Measurements from ENCODE around the gene BRAP.
"Not testable (repeated sequence)": the region's sequence is repeated elsewhere in the genome, so short reads cannot be mapped to it uniquely, and the experiment has no call there.

The BRAP gene

DNA sequence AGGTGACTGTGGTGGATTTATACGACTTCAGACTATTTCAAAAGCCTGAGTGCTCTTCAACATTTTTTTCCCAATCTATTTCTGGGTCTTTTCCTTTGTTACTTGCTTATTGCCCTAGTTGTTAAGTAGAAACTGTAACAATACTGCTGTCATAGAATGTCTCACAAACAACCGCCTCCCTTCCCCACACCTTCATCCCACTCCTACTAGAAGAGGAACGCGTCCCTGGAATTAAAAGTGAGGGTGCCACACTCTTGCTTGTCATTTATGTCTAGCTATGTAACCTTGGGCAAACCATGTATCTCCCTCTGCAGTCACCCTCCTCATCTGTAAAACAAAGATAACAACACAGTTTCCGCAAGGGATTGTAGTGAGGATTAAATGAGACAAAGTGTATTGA is 8.6 kb downstream of the BRAP start:
- DNase-seq (ENCODE audit: low read depth in 2 of 2, low spot score in 1 of 2) = no peak

DNA sequence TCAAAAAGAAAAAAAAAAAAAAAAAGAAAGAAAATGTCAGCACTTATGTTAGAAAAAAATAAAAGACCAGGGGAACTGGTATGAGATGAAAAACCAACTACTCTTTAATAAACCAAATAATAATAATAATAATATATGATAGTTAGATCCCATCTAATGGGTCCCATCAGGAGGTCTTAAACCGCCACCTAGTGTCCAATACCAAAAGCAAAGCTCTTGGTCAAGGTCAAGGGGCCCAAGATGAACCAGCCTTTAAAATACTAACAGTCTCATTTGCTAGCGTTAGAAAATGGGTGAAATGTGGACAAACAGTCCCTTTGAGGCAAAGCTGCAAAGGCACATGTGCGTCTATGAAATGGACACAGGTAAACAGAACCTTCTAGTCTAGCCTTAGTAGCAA is 12.3 kb downstream of the BRAP start:
- no peak for DNase-seq (ENCODE audit: low read depth in 2 of 2, low spot score in 1 of 2)

DNA sequence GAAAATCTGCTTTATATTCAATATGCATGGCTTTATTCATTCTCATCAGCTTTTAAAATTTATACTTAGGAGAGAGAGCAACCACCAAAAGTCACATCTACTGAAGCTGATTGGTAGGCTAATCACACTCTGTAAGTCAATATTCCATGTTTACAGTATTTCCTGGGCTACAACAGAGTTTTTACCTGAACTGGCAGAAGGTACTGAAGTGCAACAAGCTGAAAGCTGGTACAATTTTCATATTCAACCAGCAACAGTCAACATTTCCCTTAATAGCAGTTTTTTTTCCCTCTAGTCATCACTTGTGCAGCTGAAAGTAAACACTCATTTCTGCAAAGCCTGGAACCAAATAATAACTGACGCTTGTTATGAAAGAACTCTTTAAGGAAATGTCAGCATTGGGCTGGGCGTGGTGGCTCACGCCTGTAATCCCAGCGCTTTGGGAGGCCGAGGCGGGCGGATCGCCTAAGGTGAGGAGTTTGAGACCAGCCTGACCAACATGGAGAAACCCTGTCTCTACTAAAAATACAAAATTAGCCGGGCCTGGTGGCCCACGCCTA is 12.9 kb downstream of the BRAP start:
- DNase-seq (ENCODE audit: low read depth in 2 of 2, low spot score in 1 of 2) = no peak

DNA sequence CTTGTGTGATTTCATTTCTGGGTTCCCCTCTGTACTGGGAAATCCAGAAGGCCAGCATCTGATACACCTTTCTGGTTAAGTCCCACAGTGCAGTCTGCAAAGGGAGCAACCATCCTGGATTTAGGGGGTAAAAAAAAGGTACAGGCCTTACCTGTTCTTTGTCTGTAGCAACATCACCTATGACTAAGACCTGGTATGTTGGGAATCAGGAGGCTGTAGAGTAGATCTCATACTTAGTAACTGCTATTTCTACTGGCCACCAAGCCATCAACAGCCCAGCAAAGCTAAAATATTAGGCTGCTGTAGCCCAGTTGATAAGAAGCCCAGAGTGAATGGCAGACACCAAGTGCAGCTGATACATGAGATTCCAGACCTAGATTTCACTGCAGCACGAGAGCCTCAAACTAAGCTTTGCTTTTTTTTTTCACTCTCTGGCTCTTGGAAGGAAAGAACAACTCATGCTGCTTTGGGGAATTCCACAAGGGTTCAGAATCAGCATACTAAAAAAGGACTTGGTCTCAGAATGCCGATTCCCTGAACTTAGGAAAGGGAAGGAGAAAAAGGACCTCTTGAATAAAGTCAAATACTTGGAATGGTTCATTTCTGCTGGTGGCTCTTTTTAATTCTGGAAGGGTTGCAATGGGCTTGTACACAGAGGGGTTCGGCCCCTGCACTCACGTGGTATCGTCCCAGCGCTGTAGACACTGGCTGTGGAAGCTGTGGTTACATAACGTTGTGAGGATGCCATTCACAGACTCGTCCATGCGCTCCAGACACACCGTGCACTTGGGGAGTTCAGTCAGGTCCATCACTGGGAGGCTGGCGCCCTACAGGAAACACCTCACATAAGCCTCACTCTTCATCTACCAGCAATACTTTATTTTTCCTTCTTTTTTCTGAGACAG is 20.5 kb downstream of the BRAP start:
- no peak for DNase-seq (ENCODE audit: low read depth in 2 of 2, low spot score in 1 of 2)

DNA sequence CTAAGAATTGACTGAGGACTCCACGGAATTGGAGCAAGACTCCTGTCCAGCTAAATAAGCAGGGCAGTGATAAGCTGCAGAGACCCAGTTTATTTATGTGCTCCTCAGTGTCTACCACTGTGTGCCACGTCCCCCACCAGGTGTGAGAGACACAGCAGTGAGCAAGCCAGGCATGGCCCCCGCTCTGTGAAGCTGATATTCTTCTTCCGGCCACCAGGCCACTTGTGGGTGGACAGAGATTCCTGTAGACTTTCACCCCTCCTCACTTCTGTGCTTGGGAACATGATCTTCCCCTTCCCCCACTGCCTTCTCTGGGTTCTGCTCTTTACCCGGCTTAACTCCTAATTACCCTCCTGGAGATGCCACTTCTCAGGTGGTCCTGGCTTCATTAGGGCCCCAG is 21.3 kb downstream of the BRAP start:
- DNase-seq (ENCODE audit: low read depth in 2 of 2, low spot score in 1 of 2) = no peak

DNA sequence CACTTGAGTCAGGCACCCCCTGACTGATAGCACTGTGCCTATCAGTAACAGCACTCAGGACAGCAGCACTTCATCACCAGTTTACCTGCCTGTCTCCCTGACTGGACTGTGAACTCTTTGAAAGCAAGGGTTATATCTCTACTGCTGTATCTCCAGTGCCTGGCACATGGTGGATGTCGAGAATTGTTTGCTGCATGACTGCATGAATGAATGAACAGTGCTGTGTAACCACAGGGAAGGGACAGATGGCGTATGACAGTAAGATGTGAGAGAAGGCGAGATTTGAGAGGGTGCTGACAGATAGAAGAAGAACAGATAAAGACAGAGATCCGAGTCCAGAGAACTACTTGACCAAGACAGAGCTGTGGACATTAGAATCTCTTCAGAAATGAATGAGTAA is 29.7 kb downstream of the BRAP start:
- DNase-seq (ENCODE audit: low read depth in 2 of 2, low spot score in 1 of 2) = no peak

DNA sequence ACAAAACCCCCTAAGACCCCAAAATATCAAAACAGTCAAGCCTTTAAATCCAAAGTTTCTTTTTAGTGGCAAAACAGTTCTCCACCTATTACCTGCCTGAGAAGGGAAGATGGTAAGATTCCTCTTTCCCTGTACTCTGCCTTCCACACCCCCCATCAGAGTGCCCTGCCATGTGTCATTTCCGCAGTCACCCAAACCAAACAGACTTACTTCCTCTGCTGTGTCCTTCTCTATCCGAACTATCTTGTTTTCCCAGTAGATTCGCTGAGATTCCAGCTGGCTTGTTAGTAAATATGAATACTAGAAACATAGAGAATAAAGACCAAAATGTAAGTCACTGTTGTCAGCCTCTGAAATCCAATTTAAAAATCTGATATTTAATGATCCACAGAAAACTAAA is 30.4 kb downstream of the BRAP start:
- DNase-seq (ENCODE audit: low read depth in 2 of 2, low spot score in 1 of 2) = no peak

DNA sequence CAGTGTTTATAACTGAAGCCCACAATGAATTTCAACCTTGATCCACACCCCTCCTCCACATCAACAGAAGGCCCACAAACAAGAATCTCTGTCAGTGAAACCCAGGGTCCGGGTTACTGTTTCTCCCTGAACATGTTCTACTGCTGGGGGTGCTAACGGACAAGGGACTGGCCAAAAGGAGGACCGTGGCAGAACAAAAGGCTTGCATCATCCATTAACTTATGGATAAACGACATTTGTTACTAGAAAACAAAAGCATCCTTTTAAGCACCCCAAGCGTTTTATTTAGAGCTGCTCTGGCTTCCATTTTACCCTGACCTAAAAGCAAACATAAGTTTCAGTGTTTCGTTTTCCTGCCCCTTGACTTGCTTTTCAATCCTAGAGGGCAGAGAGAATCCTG is 32.2 kb downstream of the BRAP start:
- no peak for DNase-seq (ENCODE audit: low read depth in 2 of 2, low spot score in 1 of 2)

DNA sequence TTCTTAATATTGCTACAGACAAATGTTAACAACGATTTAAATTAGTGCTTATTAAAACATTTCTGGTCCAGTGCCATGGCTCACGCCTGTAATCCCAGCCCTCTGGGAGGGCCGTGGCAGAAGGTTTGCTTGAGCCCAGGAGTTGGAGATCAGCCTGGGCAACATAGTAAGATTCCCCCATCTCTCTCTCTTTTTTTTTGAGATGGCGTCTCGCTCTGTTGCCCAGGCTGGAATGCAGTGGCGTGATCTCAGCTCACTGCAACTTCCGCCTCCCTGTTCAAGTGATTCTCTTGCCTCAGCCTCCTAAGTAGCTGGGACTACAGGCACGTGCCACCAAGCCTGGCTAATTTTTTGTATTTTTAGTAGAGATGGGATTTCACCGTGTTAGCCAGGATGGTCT is 33.2 kb downstream of the BRAP start:
- not testable (repeated sequence) for DNase-seq (ENCODE audit: low read depth in 2 of 2, low spot score in 1 of 2)

DNA sequence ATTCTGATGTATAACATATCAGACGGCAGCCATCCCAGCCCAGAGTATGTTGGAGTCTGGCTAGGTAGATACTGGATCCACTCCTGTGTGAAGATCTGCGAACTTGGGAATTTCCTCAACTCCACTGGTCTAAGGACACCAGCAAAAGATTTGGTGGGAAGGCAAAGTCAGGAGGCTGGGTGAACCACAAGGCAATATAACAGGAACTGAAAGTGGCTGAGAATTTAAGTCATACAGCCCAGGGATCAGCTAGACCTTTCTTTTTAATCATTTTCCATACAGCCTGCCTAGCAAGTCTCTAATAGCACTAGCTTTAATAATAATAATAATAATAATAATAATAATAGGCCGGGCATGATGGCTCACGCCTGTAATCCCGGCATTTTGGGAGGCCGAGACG is 34.8 kb downstream of the BRAP start:
- DNase-seq (ENCODE audit: low read depth in 2 of 2, low spot score in 1 of 2) = no peak

DNA sequence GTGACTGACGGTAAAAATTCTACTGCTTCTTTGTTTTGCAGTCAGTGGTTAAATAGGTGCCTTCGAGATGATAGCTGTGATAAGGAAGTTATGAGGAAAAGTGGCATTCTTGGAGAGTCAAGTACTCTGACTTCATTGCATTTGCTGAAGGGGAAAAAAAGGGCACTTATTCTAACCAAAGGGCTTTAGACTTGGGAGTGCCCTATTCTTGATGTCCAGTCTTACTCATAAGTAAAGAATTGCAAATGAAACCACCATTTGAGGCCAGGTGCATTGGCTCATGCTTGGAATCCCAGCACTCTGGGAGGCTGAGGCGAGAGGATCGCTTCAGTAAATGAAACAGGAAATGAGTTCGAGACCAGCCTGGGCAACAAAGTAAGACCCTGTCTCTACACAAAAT is 40.3 kb downstream of the BRAP start:
- no peak for DNase-seq (ENCODE audit: low read depth in 2 of 2, low spot score in 1 of 2)

DNA sequence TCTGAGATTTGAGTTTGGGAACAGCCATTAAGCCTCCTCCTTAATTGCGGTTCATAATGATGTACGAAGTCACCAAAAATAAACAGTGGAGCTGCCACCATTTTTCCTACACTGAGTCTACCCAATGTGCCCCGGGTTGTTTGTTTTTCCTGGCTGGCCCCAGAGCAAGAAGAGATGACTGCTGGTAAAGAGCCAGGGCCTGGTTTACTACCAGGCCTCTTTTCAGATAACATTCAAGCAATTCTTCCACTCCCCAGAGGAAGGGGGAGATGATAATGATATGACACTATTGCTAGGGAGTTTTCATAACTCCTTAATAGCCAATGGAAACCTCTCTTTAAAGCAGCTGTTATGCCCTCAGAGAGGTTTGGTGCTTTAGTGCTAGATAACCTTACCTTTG is 42.3 kb downstream of the BRAP start:
- no peak for DNase-seq (ENCODE audit: low read depth in 2 of 2, low spot score in 1 of 2)

DNA sequence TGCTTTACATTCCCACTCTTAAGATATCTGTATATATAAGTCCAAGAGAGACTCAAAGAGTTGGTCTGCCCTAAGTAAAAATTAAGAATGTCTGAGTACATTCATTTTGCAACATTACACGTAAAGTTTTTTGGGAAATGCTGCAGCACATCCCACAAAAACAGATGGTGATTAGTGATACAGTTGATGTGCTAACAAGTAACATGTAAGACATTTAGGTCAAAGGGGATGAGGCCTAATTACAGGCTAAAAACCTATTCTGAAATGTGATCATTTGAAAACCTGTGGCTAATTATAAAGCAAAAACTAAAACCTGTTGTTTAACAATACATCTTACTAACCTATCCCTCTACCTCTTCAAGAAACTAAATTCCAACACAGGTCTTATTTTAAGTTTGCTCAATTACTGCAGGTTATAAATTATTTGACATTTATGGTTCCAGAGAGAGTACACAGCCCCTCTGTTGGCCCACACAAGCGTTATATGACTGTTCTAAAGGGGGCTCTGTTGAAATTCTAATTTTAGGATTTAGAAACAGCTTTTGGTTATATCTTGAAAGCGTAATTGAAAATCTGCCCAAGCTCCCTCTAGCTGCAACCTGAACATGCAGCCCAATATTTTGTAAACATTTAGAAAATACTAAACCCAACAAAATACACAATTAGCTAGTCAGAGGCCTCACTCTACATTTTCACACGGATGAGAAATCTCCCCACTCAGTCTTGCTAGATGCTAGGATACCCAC is 42.9 kb downstream of the BRAP start:
- no peak for DNase-seq (ENCODE audit: low read depth in 2 of 2, low spot score in 1 of 2)

DNA sequence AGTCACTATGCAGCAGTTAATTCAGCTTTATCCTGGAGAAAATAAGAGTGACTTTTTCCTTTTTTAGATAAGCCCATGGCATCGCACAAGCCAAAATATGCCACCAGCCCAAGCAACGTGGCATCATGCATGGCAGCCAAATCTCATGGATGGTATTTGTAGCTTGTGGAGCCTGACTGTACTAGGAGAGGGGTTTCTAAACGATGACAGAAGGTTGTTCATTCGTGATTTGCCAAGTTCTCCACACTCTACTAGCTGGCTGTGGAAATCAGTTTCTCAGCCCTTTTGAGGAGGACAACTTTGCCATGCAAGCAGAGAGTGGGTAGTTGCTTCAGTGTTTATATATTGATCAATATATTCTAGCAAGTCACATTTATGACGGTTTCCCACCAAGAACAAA is 45.2 kb downstream of the BRAP start:
- DNase-seq (ENCODE audit: low read depth in 2 of 2, low spot score in 1 of 2) = no peak

DNA sequence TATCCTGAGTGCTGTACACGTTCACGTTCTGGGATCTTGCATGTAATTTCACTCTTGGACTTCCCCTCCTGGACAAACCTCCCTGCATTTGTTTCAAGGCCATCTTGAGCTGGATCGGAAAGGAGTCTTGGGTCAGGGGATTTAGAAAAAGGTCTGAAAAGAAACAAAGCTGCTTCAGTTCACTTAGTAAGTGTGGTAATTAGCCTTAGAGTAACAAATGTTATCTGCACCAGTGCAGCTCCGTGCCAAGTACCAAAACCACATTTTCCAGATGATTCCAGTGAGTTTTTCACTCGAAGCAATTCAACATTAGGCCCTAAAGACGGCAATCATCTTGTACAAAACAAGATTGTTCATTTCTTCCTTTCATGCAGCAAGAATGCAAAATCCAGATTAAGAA is 47.2 kb downstream of the BRAP start:
- DNase-seq (ENCODE audit: low read depth in 2 of 2, low spot score in 1 of 2) = no peak

DNA sequence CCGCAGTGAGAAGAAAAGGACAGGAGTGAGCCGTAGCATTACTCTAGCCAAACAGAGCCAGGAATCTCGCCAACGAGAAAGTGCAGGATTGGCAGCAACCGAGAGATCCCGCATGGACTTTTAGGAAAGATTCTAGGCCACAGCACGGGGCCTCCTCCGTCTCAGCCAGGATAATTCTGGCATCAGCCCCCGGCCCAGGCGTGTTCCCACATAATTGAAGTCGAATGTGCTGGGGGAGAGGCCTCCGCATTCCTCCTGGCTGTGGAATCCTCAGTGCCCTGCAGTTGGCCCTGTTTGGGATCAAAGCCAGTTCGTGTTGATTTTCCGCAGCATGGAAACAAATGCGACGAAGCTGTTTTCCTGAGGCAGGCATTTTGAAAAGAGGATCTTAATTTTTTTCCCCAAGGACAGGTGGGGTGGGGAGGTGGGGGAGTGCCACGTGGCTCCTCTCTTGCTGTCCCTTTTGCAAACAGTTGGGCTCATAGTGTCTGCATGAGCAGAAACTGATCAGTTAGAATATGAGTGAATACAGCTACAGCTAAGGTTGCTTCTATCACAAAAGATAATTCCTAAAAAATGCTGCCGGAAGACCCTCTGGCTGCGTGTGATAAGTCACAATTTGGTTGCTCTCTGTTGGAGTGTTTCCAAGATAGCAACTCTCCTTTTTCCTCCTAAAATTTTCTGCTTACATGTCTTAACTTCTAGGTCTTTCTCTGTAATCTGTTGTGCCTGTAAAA is 49.4 kb downstream of the BRAP start:
- no peak for DNase-seq (ENCODE audit: low read depth in 2 of 2, low spot score in 1 of 2)

DNA sequence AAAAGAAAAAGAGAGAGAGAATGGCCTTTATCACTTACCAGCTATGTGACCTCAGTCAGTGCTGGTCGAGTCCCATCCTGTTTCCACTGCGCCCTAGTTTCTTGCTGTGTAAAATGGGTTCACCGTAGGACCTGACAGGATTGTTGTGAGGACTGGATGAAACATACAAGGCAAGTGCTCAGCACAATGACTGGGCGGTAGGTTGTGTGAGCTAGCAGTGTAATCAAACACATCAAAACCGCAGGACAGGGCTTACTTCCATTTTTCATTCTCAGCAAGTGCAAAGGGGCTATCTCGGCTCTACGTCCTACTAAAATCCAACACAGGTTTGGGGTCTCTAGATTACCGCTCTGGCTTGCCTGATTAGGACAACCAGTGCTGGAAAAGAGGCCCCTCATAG is 50.2 kb downstream of the BRAP start:
- DNase-seq (ENCODE audit: low read depth in 2 of 2, low spot score in 1 of 2) = no peak

DNA sequence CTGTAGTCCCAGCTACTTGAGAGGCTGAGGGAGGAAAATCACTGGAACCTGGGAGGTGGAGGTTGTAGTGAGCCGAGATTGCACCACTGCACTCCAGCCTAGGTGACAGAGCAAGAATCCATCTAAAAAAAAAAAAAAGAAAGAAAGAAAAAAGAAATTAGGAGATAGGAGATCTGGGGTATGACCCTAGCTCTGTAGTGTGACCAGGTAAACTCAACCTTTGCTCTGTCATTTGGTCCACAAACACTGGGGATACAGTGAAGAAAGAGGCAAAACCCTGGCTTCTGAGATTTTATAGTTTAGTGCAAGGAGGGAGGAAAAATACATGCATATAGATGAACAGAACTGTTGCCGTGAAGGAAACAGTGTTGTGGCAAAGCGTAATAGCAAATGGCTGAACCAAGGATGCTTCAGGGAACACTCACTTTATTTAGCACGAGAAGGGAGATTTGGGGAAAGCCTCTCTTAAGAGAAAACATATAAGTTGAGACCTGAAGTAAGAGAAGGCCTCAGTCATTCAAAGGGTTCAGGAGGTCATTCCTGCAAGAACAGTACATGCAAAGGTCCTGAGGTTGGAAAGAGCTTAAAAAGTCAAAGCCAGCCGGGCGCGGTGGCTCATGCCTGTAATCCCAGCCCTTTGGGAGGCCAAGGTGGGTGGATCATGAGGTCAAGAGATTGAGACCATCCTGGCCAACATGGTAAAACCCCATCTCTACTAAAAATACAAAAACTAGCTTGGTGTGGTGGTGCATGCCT is 57.1 kb downstream of the BRAP start:
- DNase-seq (ENCODE audit: low read depth in 2 of 2, low spot score in 1 of 2) = no peak

DNA sequence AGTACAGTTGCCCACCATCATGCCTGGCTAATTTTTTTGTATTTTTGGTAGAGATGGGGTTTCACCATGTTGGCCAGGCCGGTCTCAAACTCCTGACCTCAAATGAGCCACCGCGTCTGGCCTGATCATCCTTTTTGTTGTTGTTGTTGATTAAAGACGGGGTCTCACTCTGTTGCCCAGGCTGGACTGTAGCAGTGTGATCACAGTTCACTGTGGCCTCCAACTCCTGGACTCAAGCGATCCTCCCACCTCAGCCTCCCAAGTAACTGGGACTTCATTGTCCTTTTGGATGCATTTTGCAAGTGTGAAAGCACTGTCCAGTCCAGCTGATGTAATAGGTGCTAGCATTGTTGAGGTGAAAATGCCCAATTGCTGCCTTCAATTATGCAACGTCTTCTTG is 59.5 kb downstream of the BRAP start:
- DNase-seq (ENCODE audit: low read depth in 2 of 2, low spot score in 1 of 2) = no peak

DNA sequence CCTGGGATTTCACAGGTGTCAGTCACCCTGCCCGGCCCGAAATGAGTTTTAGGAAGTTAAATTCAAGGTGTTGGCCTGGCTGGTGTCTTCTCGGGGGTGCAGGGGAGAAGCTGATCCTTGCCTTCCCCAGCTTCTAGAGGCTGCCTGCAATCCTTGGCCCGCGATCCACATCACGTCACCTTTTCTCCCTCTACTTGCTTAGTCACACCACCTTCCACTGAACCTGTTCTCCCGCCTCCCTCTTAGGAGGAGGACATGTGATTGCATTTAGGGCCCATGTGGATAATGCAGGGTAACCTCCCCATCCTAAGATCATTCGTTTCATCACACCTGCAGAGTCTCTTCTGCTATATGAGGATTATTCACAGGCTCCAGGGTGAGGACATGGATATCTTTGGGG is 61.2 kb downstream of the BRAP start:
- DNase-seq (ENCODE audit: low read depth in 2 of 2, low spot score in 1 of 2) = no peak

DNA sequence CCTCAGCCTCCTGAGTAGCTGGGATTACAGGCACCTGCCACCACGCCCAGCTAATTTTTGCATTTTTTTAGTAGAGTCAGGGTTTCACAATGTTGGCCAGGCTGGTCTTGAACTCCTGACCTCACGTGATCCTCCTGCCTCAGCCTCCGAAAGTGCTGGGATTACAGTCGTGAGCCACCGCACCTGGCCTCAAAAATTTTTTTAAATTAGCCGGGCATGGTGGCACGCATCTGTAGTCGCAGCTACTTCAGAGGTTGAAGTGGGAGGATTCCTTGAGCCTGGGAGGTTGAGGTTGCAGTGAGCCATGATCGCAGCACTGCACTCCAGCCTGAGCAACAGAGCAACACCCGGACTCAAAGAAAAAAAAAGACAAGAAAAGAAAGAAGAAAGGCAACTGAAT is 67.9 kb downstream of the BRAP start:
- not testable (repeated sequence) for DNase-seq (ENCODE audit: low read depth in 2 of 2, low spot score in 1 of 2)
